GM19397 (cell line): Measurements from ENCODE around the gene GRM3.

Experiments
- ATAC-seq: cut with Tn5 transposase; IDR thresholded peaks from one replicate; pipeline ENCODE4 v1.9.1; 2021; ENCODE audit warnings: mild to moderate bottlenecking, moderate library complexity; ENCODE audit not compliant: unreplicated experiment

GRM3 gene

DNA sequence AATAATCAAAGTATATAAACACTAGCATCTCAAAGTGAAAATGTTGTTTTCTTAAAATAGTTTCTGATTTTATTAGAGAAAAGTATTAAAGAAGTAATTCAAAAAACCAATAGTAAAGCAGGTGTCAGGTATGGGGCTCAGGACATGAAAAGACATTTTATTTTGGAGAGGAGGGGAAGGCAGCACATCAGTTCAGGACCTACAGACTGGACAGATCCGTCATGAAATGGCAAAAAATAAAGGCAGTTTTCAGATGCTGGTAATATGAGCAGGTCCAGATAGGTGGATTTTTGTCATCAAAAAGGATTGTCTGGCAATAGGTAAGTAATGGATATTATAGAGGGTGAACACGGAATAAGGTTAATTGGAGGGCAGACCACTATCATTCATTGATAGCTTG lies 49.0 kb downstream of the GRM3 start:
- no peak for ATAC-seq

DNA sequence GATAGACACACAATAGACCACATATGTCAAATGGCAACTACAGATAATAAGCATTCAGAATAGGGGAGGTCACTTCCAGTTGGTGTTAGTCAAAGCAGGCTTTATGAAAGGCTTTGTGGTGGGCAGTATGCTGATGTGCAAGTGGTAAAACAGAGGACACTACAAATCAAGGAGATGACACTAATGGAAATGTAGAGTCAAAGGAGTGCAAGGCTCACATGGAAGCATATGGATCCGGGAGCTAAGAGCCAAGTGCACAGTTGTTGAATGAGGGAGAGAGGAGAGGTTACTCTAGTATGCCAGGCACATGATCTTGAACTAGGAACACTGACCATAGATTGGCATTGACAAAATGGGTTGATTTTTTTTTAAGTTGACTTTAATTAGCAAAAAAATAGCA lies 62.7 kb downstream of the GRM3 start:
- ATAC-seq: no peak

DNA sequence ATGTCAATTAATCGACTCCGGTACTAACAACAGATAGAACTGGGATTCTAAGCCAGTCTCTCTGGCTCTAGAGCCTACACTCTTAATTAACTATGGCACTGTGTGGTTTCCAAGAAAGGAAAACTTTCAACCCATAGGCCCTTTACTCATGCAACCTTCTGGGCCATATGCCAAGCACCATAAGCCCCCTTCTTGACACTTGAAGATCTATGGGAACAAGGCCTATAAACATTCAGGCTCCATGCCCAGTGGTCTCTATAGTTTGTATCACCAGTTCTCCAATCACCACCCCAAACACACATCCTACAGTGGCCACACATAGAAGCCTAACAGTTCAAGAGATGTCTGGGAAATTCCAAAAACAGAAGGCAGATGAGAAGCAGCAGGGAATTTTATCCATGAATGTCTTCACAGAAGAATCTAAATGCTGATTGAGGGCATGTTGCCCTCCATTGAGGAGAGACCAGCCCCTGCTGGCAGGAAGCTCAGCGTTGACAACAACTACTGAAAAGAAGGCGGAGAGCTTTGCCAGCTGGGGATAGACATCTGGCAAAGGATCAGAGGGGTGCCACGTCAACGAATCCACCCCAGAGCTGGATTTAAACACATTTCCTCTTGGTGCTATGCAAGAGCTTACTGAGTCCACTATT lies 64.4 kb downstream of the GRM3 start:
- no peak for ATAC-seq

GRCh38 chr7:86720306-86720705 lies 76.6 kb downstream of the GRM3 start:
- no peak for ATAC-seq

DNA sequence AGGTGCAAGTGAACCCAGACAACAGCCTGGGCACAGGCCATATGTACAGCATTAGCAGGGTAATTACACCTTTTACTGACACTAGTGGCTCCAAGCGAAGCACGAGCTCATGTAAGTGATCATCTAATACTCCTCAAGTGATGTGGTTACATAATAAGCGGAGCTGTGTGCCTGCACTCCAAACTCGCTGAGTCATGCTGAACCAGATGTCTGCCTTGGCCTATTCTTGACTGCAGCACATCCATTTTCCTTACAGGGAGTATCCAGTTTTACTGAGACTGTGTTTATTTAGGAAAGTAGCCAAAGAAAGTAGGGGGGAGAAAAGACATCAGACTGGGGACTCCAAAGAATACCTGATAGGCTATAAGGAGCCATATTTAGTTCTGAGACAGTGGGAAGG lies 90.1 kb downstream of the GRM3 start:
- no peak for ATAC-seq

DNA sequence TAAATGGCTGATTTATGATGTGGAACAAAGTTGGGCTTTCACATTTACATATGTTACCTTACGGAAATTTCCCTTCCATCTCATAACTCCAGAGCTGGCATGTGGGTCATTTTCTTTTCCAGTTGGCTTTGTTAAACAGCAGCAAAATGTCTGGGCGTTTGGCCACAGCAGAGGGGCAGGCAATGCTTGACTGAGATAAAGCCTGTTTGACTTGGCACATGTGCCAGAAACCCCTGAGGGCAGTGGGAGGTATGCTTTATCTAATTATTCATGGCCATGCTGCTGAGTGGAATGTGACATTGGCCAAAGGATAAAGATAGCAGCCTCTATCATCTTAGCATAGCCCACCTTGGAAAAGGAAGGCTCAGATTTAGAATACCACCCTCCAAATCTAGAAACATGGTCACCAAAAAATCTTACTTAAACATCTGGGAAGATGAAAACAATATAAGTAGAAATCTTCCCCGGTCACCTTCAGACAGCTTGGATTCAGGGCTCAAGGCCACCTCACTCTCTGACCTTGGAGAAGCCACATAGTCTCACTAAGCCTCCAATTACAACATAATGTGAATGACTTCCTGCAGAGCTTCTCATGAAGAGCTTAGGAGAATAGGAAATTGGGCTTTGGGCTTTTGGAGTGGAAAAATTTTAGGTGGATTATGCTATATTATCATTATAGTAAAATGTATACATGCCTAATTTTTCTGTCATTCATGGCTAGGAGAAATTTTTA lies 101.5 kb downstream of the GRM3 start:
- ATAC-seq: no peak

GRCh38 chr7:86747698-86748097 lies 104.0 kb downstream of the GRM3 start:
- ATAC-seq: no peak

DNA sequence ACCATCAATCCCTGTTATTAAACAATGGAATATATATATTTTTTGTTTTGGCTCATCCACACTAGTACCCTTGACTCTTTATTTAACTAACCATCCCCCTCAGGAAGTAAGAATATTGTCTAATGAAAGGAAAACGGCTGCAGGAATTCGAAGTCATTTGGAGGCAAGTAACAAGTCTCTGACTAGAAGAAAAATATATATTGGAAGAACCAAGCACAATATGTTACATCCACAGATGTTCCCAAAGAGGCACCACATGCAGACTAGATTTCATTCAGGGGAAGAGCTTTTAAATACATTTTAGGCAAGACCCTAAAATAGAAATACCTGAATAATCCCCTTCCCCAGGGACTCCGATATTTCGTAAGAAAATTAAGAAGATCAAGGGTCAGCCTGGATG lies 104.5 kb downstream of the GRM3 start:
- ATAC-seq: no peak

DNA sequence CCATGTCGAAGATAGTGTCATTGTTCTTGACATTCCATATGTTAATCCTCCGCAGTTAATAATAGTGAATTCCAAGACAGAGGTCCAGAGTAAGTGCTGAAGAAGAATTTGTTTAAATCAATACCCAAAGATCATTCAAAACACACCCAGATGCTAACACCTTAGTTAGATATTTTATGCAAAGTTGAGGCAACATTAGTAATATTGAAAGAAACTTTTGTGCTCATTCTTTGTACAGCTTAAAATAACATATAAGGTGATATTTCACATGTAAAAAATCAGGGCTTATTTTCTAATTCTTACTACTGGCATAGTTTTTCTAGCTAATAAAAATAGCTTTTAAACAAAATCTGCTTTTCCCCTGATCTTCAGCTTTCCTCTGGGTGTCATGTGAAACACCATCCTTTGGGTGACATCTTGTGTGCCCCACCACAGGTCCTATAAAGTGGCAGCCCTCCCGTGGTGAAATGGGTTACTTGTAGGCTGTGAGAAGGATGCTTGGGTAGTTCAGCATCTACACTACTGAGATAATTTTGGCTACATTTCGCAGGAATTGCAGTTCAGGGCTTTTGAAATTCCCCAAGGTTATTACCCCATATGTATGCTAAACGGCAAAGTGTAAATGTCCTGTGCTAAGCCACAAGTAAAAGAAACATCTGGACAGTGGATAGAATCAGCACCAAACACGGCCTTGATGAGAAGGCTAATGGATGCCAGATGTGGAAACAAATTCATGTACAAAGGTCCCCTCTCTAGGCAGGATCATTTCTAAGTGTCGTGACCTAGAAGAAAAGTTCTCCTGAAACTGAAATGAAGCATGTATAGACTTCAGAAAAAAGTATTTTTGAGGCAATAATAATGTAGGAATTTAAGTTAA lies 105.4 kb downstream of the GRM3 start:
- ATAC-seq: no peak

GRCh38 chr7:86749741-86750665 lies 106.3 kb downstream of the GRM3 start:
- ATAC-seq: no peak

GRCh38 chr7:86760236-86760635 lies 116.5 kb downstream of the GRM3 start:
- no peak for ATAC-seq

DNA sequence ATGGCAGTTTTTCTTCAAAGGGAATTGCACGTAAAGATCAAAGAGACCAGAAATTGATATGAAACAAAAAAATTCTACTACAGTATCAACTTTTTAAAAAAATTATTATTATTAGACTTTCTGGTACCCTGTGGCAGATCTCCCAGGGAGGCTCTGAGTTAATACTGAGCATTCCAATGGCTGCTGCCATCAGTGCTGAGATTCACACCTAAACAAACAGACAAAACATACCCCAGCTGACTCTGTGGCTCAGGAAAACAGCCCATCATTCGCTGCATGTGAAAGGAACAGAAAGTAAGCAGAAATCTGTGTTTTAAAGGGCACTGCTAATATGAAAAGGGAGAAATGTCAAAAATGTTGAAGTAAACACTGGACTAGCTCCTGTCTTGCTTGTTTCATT lies 118.4 kb downstream of the GRM3 start:
- ATAC-seq: no peak

GRCh38 chr7:86765931-86766330 lies 122.2 kb downstream of the GRM3 start:
- no peak for ATAC-seq

DNA sequence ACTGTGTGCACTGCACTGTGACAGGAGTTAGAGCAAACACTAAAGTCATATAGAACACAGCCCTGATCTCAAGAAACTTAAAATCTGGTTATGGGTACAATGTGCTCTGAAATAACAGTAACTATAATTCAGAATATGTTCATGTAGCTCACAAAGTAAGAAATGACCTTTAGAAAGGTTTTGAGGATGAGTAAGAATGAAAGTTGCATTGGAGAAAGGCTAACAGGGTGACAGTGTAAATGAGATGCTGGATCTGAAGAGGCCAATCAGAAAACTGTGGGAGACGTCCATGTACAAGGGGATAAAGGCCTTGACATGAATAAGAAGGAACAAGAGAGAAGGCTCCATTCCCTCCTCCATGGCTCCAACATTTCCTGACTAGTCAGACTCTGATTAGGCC lies 124.7 kb downstream of the GRM3 start:
- ATAC-seq: peak; percentile 37

GRCh38 chr7:86768967-86769760 lies 125.5 kb downstream of the GRM3 start:
- ATAC-seq: peak; percentile 70

DNA sequence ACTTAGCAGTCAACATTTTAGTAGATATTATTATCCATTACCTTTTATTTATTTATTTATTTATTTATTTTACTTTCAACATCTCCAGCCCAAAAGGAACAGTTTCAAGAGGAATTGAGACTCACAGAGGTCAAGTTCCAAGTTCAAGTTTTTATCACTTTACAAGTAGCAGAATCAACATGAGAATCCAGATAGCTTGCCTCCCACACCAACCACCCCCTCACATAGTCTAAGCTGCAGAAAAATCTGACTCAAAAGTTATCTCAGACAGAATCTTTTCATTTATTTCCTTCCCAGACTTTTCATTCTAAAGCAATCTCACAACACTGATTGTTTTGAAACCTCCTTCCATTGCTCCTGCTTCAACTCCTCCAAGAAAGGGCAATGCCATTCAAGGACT lies 129.6 kb downstream of the GRM3 start:
- ATAC-seq: no peak

DNA sequence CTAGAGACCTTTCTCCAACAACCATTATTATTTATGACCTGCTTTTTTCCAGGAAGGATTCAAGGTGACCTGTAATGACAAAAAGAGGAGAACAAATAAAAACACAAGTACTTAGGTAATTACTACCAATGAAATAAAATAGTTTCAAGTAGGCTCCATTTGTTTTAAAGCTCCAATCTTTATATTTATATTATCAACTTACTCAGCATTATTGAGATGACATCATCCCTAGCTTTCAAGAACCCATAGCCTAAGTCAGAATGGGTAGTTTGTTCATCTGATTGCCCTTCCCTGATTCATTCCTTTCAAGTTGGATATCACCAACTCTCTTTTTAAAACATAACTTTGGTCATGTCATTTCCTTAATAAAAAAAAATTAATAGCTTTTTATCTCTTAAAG lies 131.5 kb downstream of the GRM3 start:
- no peak for ATAC-seq

DNA sequence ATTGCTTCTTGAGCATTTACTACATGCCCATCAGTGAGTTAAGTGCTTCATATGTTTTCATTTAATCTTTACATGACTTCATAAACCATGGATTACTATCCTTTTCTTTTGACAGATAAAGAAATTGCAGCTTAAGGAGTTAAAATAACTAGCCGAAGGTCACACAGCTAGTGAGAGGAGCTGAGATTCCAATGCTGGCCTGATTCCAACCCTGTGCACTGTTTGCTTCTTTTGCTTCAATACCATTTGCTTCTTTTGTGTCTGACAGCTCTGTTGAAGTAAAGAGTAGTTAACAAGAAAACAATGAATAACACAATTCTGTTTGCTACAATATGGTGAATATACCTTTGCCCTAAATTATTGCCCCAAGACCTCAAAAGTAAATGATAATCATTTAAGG lies 132.4 kb downstream of the GRM3 start:
- no peak for ATAC-seq

DNA sequence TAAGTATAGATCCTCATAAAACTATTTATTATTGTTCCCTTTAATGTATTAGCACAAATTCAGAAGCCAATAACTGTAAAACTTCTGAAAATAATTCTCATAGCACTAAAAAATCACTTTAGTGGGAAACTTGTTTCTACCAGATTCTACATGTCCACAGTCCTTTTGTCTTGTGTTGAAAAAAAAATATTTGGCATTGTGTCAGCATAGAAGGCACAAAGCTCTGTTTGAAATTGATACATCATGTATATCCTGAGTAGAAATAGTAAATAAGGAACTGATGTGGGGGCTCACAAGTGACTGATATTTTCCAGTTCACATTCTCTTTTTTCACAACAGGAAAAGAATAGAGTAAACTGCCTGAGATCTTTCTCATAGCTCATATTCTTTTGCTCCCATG lies 134.6 kb downstream of the GRM3 start:
- no peak for ATAC-seq

GRCh38 chr7:86784765-86785164 lies 141.1 kb downstream of the GRM3 start:
- no peak for ATAC-seq
